ENCODE data around the gene SH3RF3.

The SH3RF3 gene

GRCh38 chr2:109356324-109357035 is 227.5 kb downstream of the SH3RF3 start:
- TF ChIP-seq POLR2AphosphoS5 (IDR thresholded peaks at IDR 0.05; ENCODE audit: low read depth, low read length) (no peak), SIN3A (IDR thresholded peaks at IDR 0.05; ENCODE audit: borderline replicate concordance, insufficient read depth, low read length) (no peak), REST (IDR thresholded peaks at IDR 0.05; ENCODE audit: insufficient read depth in 1 of 2, low read depth in 2 of 2, low read length in 2 of 2) (no peak), TAF1 (IDR thresholded peaks at IDR 0.05; ENCODE audit: borderline replicate concordance, insufficient read depth, low read length) (no peak), FOXP2 (optimal IDR thresholded peaks at IDR 0.05; ENCODE audit: borderline replicate concordance, extremely low read depth, extremely low read length, insufficient read depth) (no peak)

GRCh38 chr2:109364217-109364616 is 235.2 kb downstream of the SH3RF3 start:
- TF ChIP-seq SIN3A (IDR thresholded peaks at IDR 0.05; ENCODE audit: borderline replicate concordance, insufficient read depth, low read length), result no peak
- TF ChIP-seq REST (IDR thresholded peaks at IDR 0.05; ENCODE audit: insufficient read depth in 1 of 2, low read depth in 2 of 2, low read length in 2 of 2), result no peak

- TF ChIP-seq REST (IDR thresholded peaks at IDR 0.05; ENCODE audit: insufficient read depth in 1 of 2, low read depth in 2 of 2, low read length in 2 of 2) (no peak), POLR2AphosphoS5 (IDR thresholded peaks at IDR 0.05; ENCODE audit: low read depth, low read length) (no peak), FOXP2 (optimal IDR thresholded peaks at IDR 0.05; ENCODE audit: borderline replicate concordance, extremely low read depth, extremely low read length, insufficient read depth) (no peak), SIN3A (IDR thresholded peaks at IDR 0.05; ENCODE audit: borderline replicate concordance, insufficient read depth, low read length) (no peak), TAF1 (IDR thresholded peaks at IDR 0.05; ENCODE audit: borderline replicate concordance, insufficient read depth, low read length) (no peak)
Measured at GRCh38 chr2:109365131-109365530, 236.1 kb downstream of the SH3RF3 start.

- TF ChIP-seq POLR2AphosphoS5 (IDR thresholded peaks at IDR 0.05; ENCODE audit: low read depth, low read length) (no peak), TAF1 (IDR thresholded peaks at IDR 0.05; ENCODE audit: borderline replicate concordance, insufficient read depth, low read length) (no peak), FOXP2 (optimal IDR thresholded peaks at IDR 0.05; ENCODE audit: borderline replicate concordance, extremely low read depth, extremely low read length, insufficient read depth) (no peak), SIN3A (IDR thresholded peaks at IDR 0.05; ENCODE audit: borderline replicate concordance, insufficient read depth, low read length) (no peak), REST (IDR thresholded peaks at IDR 0.05; ENCODE audit: insufficient read depth in 1 of 2, low read depth in 2 of 2, low read length in 2 of 2) (no peak)
Measured at GRCh38 chr2:109367683-109368082, 238.7 kb downstream of the SH3RF3 start.

- no peak for TF ChIP-seq SIN3A (IDR thresholded peaks at IDR 0.05; ENCODE audit: borderline replicate concordance, insufficient read depth, low read length)
- no peak for TF ChIP-seq REST (IDR thresholded peaks at IDR 0.05; ENCODE audit: insufficient read depth in 1 of 2, low read depth in 2 of 2, low read length in 2 of 2)
- TF ChIP-seq TAF1 (IDR thresholded peaks at IDR 0.05; ENCODE audit: borderline replicate concordance, insufficient read depth, low read length), result no peak
- TF ChIP-seq FOXP2 (optimal IDR thresholded peaks at IDR 0.05; ENCODE audit: borderline replicate concordance, extremely low read depth, extremely low read length, insufficient read depth), result no peak
- no peak for TF ChIP-seq POLR2AphosphoS5 (IDR thresholded peaks at IDR 0.05; ENCODE audit: low read depth, low read length)
Measured at GRCh38 chr2:109368798-109369197, 239.8 kb downstream of the SH3RF3 start.
